HG02970 (cell line): Measurements from ENCODE around the gene RUNX2.
"Not testable (repeated sequence)": the region's sequence is repeated elsewhere in the genome, so short reads cannot be mapped to it uniquely, and the experiment has no call there.

Experiments
- ATAC-seq: cut with Tn5 transposase; IDR thresholded peaks from one replicate; pipeline ENCODE4 v1.9.1; 2021; ENCODE audit warnings: mild to moderate bottlenecking, moderate library complexity, moderate number of reproducible peaks; ENCODE audit not compliant: unreplicated experiment, low FRiP score

Gene RUNX2

GRCh38 chr6:45450132-45450531, 122.0 kb downstream of the RUNX2 start:
- ATAC-seq: no peak

GRCh38 chr6:45450831-45451230, 122.7 kb downstream of the RUNX2 start:
- ATAC-seq: no peak

- no peak for ATAC-seq
These were observed 126.1 kb downstream of the RUNX2 start for GRCh38 chr6:45454008-45454911.

- ATAC-seq: no peak
These were observed 127.3 kb downstream of the RUNX2 start for GRCh38 chr6:45455408-45455807.

GRCh38 chr6:45457141-45457540, 129.0 kb downstream of the RUNX2 start:
- ATAC-seq: no peak

- no peak for ATAC-seq
These were observed 130.5 kb downstream of the RUNX2 start for GRCh38 chr6:45458672-45459071.

- no peak for ATAC-seq
These were observed 132.0 kb downstream of the RUNX2 start for GRCh38 chr6:45460166-45460565.

- ATAC-seq: no peak
These were observed 133.4 kb downstream of the RUNX2 start for GRCh38 chr6:45461486-45461885.

GRCh38 chr6:45462190-45463134, 134.3 kb downstream of the RUNX2 start:
- no peak for ATAC-seq

GRCh38 chr6:45464685-45465084, 136.6 kb downstream of the RUNX2 start:
- no peak for ATAC-seq

GRCh38 chr6:45466686-45467085, 138.6 kb downstream of the RUNX2 start:
- ATAC-seq: no peak

- ATAC-seq: not testable (repeated sequence)
These were observed 139.3 kb downstream of the RUNX2 start for GRCh38 chr6:45467417-45467816.

GRCh38 chr6:45467853-45468252, 139.7 kb downstream of the RUNX2 start:
- no peak for ATAC-seq

- ATAC-seq: no peak
These were observed 141.5 kb downstream of the RUNX2 start for GRCh38 chr6:45469663-45470062.

GRCh38 chr6:45470131-45470738, 142.1 kb downstream of the RUNX2 start:
- ATAC-seq: no peak

- no peak for ATAC-seq
These were observed 144.3 kb downstream of the RUNX2 start for GRCh38 chr6:45472382-45472781.

- ATAC-seq: no peak
These were observed 145.2 kb downstream of the RUNX2 start for GRCh38 chr6:45473121-45473993.

GRCh38 chr6:45474376-45474775, 146.2 kb downstream of the RUNX2 start:
- no peak for ATAC-seq

- no peak for ATAC-seq
These were observed 148.2 kb downstream of the RUNX2 start for GRCh38 chr6:45476341-45476740.

- ATAC-seq: no peak
These were observed 149.1 kb downstream of the RUNX2 start for GRCh38 chr6:45477278-45477677.
